GM18508 (cell line): ENCODE data around the gene ATP8A2.
"Not testable (repeated sequence)": the region's sequence is repeated elsewhere in the genome, so short reads cannot be mapped to it uniquely, and the experiment has no call there.

Experiments used
- ATAC-seq: cut with Tn5 transposase; IDR thresholded peaks from one replicate; pipeline ENCODE4 v1.9.1; 2021; ENCODE audit warnings: moderate number of reproducible peaks; ENCODE audit not compliant: insufficient read depth, unreplicated experiment

Gene ATP8A2

DNA sequence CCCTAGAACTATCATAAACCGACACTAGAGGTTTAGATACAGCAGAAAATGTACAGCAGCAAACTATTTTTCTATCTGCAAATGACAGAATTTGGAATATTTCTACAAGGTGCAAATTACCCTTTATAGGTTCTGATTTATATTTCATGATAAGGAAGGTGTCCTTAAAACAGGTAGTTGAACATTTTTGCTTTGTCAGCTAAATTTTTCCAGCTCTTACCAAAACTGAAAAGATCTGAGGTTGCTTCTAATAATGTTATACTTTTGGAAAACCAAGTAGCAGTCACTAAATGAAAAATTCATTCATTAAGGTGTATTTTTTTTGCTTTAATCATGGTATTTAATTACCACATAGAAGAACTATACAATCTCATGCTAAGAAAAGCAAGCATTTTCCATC is 671.0 kb downstream of the ATP8A2 start:
- no peak for ATAC-seq

DNA sequence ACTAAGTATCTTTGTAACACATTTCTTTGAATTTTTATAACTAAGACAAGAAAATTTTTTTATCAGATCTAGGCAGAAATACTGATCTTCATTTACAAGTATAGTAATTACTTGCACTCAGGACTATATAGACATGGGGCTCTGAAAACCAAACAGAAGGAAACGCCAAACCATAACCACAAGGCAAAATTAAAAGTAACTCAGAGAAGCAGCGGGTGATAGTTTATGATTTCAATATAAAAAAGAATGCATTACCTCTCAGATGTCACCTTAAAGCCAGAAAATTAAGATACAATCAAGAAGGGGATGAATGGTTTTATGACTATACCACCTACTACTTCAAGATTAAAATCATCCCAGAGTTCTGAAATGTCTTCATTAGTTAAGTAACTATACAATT is 673.4 kb downstream of the ATP8A2 start:
- ATAC-seq: no peak

DNA sequence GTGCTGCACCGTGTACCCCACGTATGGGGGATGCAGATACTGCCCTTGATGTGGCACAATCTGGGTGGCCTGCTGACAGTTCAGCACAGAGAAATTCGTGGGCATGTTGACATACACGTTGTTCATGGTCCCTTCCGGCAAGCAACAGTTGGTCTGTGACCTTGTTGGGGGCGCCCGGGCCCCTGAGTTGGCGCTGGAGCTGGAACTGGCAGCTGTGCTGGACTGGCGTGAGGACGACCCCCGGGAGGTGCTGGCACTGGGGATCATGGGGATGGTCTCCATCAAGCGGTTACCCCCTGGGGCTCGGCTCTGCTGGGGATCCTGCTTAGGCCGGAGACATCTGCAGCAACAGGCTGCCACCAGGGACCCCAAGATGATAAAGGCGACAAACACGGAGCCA is 674.9 kb downstream of the ATP8A2 start:
- ATAC-seq: no peak

- no peak for ATAC-seq
These were observed 675.3 kb downstream of the ATP8A2 start for GRCh38 chr13:26047040-26047439.

DNA sequence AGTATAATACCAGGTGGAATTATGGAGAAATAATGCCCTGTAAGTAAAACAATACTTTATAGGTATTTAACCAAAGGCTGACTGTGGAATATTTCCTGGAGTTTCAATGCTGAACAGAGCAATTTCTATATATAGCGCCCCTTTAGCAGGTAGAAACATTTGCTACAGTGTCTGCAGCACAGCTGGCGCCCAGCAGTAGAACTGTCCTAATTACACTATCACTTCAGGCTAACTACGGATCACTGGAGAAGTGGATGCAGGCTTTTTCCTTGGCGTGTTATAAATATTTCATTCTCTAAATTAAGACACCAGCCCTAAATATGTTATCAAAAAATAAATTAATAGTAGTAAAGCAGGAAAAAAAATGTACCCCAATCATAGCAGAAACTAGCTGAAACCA is 677.0 kb downstream of the ATP8A2 start:
- ATAC-seq: no peak

DNA sequence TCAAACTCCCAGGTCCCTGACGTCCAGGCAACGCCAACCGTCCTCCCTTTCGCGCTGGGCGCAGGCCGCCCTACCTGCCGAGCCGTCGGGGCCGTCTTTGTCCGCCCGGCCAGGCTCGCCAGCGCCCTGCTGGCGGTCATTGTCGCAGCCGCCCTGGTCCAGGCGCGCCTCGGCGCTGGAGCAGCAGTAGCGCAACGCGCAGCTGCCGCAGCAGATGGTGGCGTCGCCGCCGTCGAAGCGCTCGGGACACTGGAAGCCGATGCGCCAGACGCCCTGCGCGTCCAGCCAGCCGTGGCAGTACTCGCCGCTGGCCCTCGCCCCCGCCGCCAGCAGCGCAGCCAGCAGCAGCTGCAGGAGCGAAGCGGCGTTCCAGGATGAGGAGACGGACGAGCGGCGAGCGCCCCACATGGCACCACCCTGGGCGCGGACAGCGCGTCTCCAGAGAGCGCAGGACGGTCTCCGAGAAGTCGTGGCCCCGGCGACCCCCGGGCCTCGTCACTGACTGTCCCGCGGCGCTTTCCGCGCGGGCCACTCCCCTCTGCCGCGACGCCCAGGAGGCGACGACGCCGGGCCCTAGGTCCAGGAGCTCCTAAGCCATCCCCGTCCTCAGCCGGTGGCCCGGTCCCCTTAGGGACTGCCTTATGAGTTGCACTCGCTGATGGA is 678.9 kb downstream of the ATP8A2 start:
- ATAC-seq: no peak

DNA sequence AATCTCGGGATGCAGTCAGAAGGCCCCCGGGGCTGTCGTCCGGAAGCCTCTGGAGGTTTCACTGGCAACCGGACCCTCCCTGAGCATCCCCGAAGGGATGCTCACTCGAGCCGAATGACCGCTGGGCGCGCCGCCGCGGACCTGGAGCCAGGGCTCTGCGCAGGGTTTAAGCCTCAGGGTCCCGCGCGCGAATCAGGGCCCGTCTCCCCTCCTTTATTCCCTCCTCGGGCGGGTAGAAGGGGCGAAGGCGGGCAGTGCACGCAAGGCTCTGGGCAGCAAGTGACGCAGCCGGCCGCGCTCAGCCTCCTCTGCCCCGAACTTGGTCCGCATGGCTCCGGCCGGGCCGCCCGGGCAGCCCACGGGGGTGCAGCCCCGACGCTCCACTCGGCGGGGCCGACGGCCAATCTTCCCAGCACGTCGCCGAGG is 679.5 kb downstream of the ATP8A2 start:
- ATAC-seq: no peak

- ATAC-seq: no peak
These were observed 680.0 kb downstream of the ATP8A2 start, which contains the start of gene SHISA2 for GRCh38 chr13:26051657-26052311. Gene SHISA2 (minus strand): TSS chr13:26052016. CDS start chr13:26050975, 1,041 bp downstream.

DNA sequence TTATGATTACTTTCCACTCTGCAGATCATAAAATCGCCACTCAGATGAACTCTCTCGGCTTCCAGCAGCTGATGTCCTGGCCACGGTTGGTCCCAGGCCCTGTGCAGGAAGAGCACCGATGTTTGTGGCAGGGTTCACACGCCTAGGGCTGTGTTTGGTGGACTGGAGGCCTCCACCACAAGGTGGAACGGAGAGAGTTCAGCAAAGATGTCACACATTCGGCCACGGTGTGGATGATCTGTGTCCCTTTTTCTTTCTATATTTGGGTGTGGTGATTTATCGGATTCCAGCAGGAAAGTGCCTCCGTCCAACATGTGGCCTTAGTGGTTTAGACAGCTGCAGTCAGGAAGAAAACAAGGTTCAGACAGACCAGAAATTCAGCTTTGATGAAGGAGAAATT is 680.6 kb downstream of the ATP8A2 start:
- no peak for ATAC-seq

- no peak for ATAC-seq
These were observed 681.7 kb downstream of the ATP8A2 start for GRCh38 chr13:26053418-26053980.

DNA sequence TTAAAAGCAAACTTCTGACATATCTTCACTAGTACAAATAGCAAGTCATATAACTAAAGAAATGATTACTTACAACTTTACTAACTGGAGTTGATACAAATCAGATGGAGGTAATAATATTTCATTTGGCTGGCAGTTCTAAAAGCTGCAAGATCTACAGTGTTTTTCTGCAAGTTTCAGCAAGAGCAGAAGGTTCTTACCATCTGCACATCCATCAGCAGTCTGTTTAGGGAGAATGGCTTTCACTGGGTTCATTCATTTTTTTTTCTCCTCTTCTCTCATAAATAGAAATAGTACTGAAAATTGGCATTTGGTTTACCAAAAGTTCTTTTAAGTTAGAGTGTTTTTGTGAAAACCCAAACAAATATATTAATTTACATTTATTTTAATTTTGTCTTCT is 683.1 kb downstream of the ATP8A2 start:
- no peak for ATAC-seq

DNA sequence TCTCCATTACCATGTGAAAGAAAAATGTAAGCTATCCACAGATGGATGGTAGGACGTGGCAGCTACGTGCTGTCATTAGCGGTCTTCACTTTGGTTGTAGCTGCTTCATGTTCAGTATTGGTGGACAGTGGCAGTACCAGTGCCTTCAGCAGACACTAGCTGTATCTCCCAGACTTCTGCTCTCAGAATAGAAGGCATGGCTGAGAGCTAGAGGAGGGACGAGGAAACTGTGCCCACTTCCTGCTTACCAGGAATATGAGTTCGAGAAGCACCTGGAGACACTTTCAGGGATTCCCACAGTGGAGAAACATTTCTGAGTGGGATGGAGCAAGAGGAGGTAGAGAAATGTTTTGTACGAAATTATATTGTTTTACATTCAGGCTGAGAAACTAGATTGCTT is 686.9 kb downstream of the ATP8A2 start:
- no peak for ATAC-seq

DNA sequence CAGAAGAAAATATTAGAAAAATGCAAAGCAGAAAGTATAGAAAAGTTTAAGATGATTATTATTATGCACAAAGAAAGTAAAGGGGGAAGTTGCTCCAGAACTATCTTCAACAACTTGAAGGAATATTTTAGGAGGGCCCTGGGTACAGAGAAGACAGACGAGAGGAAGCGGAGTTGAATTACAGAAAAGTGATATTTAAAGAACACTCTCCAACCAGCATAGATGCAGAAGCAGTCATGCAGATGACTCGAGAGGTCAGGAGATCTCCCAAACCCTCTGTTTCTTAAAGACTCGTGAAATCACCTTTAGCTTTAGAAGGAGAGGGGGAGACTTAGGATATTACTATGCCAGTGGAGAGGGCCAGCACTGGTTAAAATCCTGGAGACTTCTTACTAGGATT is 688.6 kb downstream of the ATP8A2 start:
- no peak for ATAC-seq

- ATAC-seq: no peak
These were observed 689.5 kb downstream of the ATP8A2 start for GRCh38 chr13:26061256-26061655.

- no peak for ATAC-seq
These were observed 690.2 kb downstream of the ATP8A2 start for GRCh38 chr13:26061947-26062346.

GRCh38 chr13:26062853-26063444 is 691.2 kb downstream of the ATP8A2 start:
- ATAC-seq: no peak

GRCh38 chr13:26066492-26066891 is 694.7 kb downstream of the ATP8A2 start:
- ATAC-seq: not testable (repeated sequence)

- no peak for ATAC-seq
These were observed 695.8 kb downstream of the ATP8A2 start for GRCh38 chr13:26067601-26068000.

- not testable (repeated sequence) for ATAC-seq
These were observed 696.6 kb downstream of the ATP8A2 start for GRCh38 chr13:26068372-26068771.

DNA sequence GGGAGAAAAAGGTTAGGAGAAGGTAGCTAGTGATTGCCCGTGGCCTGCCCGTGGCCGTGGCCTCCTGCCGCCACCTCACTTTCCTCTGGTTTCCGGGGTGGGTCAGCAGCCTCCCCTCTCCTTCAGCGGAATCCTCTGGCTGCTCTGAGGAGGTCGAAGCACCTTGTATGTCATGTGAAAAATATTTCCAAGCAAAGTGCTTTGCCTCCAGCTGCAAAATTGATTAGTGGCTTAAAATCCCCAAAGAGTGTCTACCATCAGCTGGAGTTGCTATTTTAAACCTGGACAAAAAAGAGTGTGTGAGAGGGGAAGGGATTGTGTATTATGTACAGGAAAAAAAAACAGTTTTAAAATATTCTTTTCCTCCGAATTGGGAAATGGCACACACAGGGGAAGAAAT is 697.9 kb downstream of the ATP8A2 start:
- ATAC-seq: not testable (repeated sequence)

GRCh38 chr13:26071691-26072090 is 699.9 kb downstream of the ATP8A2 start:
- ATAC-seq: no peak
